ENCODE results near the gene ZMYND10. TPM values are rescaled to one million over a fixed set of nuclear protein-coding genes. Genes with fewer than 3 reads are reported as not detected.

The ZMYND10 gene
- total RNA-seq, 2 experiments from 2014 or later, result 1.0 to 1.3 TPM

DNA sequence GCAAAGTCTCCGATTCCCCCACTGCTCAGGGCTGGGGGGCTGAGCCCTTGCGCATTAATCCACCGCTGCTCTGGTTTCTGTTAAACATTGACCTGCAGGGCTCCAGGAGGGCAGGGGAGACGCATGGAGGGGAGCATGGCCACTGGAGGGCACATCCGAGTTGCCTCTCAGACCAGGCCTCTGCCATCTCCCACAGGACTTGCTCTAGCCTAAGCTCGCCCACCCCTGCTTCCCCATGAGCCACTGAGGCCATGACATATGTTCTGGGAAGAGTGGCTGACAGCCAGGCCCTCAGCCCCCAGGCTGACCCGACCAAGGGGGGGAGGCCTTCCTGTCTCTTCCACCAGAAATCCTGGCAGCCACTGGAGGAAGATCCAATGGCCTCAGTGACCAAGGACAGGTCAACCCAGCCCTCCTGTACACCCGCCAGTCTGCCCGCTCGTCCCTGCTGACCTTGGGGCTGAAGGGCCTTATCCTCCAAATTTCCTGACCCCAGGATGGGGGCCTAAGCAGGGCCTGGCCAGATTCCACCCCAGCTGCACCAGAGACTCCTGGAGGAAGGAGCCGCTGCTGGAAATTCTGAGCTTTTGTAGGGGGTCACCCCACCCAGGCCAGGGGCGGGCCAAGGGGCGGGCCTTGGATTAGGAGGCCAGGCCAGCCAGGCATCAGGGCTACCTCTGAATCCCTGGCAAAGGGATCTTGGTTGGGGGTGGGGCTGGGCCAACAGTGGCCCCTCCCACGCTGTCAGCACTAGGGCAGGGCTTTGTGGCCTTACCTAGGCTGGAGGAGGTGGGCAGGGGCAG is 42.3 kb downstream of the ZMYND10 start, which contains the start of gene HYAL1:
Gene HYAL1, minus strand, starts transcription at position 562 of the 803 bp plus-strand sequence. CDS start 618 bp downstream, outside the sequence.
- ATAC-seq (no peak), DNase-seq (no peak)
- POLR2A ChIA-PET, result no interaction called here
- Mint-ChIP-seq H3K27ac (no peak within 1 kb of the TSS), H3K9me3 (ENCODE audit: low read depth) (no peaks in the 10 kb centered on the region), H3K36me3 (ENCODE audit: low read depth) (no peaks in the 10 kb centered on the region), H3K27me3 (no peaks in the 10 kb centered on the region), H3K4me3 (no peak within 1 kb of the TSS), H3K4me1 (peaks cover 15% of the 10 kb centered on the region)
- CTCF ChIA-PET, result interaction anchor here (0.9 kb wide), 1 partner anchor 11 kb away, joined by 4 read pairs; no protein-coding TSS in a partner anchor
- intact Hi-C loops (cut with DNase I, micrococcal nuclease), result no loop called here

DNA sequence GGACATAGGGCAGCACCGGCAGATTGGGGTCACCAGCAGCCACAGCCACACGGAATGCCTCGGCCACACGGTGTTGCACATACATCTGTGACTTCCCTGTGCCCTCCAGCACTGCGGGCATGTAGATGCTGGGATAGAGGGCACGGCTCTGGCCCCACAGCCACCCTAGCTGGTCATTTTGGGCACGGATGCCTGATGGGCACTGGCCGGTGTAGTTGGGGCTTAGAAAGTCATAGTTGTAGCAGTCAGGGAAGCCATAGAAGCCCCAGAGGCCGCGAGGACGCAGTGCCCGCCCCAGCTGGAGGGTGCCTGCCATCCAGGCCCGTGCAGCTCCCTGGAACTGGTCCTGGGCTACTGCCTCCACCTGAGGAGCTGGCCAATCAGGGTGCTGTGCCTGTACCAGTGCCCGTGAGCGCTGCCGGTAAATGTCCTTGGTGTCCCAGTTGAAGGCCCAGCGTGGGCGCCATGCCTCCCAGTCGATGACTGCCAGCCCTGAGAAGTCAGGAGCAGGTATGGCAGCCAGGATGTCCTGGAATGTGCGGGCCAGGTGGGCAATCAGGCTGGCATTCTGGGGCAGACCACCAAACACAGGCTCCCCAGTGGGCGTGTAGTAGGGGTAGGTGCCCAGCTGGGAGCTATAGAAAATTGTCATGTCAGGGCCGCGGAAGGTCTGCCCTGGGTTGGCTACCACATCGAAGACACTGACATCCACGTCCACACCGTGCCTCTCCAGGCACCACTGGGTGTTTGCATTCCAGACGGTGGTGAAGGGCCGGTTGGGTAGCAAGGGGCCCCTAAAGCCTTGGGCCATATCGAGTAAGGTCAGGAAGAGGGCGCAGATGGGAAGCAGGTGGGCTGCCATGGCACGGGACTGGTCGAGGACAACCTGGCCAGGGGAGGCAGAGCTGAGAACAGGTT is 43.2 kb downstream of the ZMYND10 start:
- no peaks in the 10 kb centered on the region for H3K36me3 Mint-ChIP-seq (ENCODE audit: low read depth)
- H3K9me3 Mint-ChIP-seq (ENCODE audit: low read depth), result no peaks in the 10 kb centered on the region
- intact Hi-C loops (cut with DNase I, micrococcal nuclease), result no loop called here
- no peaks in the 10 kb centered on the region for H3K27me3 Mint-ChIP-seq
- ChIA-PET CTCF (interaction anchor here (0.9 kb wide), 1 partner anchor 12 kb away, joined by 4 read pairs; no protein-coding TSS in a partner anchor), POLR2A (no interaction called here)
- no peak for DNase-seq
- ATAC-seq, result no peak
- no peak overlapping the region for H3K27ac Mint-ChIP-seq
- peaks cover 19% of the 10 kb centered on the region for H3K4me1 Mint-ChIP-seq
- no peak overlapping the region for H3K4me3 Mint-ChIP-seq

DNA sequence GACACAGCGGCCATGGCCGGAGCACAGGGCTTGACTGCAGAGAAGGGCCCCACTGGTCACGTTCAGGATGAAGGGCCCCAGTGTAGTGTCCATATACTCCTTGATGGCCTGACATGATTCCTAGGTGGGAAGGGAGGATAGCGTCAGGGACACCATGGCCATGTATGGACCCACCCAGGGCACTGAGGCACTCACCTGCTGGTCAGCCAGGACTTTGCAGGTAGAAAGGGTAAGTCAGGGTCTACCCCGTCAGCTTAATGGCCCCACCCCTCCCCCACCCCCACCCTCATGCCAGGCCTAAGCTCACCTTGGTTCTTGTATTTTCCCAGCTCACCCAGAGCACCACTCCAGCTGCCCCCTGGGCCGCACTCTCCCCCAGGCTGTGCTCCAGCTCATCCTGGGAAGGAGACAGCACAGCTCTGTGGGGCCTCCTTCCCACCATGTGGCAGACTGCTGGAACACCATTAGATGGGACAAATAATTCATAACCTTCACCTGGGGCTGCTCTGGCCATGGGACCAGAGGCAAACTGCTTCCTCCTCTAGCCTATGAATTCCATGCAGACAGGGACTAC is 44.8 kb downstream of the ZMYND10 start:
- Mint-ChIP-seq H3K36me3 (ENCODE audit: low read depth) (no peaks in the 10 kb centered on the region), H3K9me3 (ENCODE audit: low read depth) (no peaks in the 10 kb centered on the region), H3K4me1 (peaks cover 19% of the 10 kb centered on the region), H3K27ac (peak overlapping the region; percentile 90), H3K27me3 (no peaks in the 10 kb centered on the region), H3K4me3 (peak overlapping the region; percentile 97)
- ATAC-seq, result no peak
- intact Hi-C loops (cut with DNase I, micrococcal nuclease), result no loop called here
- no peak for DNase-seq
- POLR2A ChIA-PET, result no interaction called here
- CTCF ChIA-PET, result interaction anchor here (0.6 to 1.8 kb wide), 3 partner anchors 8 to 54 kb away, joined by 4 to 15 read pairs (median 4); partner anchors contain the start of gene IFRD2

- POLR2A ChIA-PET, result interaction anchor here (0.5 to 1.6 kb wide), 11 partner anchors 21 to 939 kb away, joined by 3 to 10 read pairs (median 3); partner anchors contain the start of genes CACNA2D2, GNAI2, HYAL2 and NPRL2
- peak; percentile 40 for DNase-seq
- CTCF ChIA-PET, result interaction anchor here (0.5 to 1.9 kb wide), 13 partner anchors 8 to 342 kb away, joined by 3 to 16 read pairs (median 4); partner anchors contain the start of genes IFRD2 and TUSC2
- Mint-ChIP-seq H3K4me1 (peaks cover 19% of the 10 kb centered on the region), H3K27ac (peak overlapping the region; percentile 90), H3K27me3 (no peaks in the 10 kb centered on the region), H3K4me3 (peak overlapping the region; percentile 97), H3K9me3 (ENCODE audit: low read depth) (no peaks in the 10 kb centered on the region), H3K36me3 (ENCODE audit: low read depth) (no peaks in the 10 kb centered on the region)
- ATAC-seq, result peak; percentile 14
- intact Hi-C loops (cut with DNase I, micrococcal nuclease), result loop anchor here (1.0 to 10.0 kb wide), 19 partner anchors 21 to 1757 kb away; partner anchors contain the start of genes TMEM115 (in 2 of the 2), CYB561D2 (in 1 of the 2), DUSP7 (in 1 of the 2) and GMPPB (in 1 of the 2)
Measured at GRCh38 chr3:50299929-50300680, 45.4 kb downstream of the ZMYND10 start.

- H3K4me3 Mint-ChIP-seq, result peak overlapping the region; percentile 97
- H3K9me3 Mint-ChIP-seq (ENCODE audit: low read depth), result no peaks in the 10 kb centered on the region
- no peaks in the 10 kb centered on the region for H3K36me3 Mint-ChIP-seq (ENCODE audit: low read depth)
- DNase-seq (no peak), ATAC-seq (no peak)
- intact Hi-C loops (cut with DNase I, micrococcal nuclease), result loop anchor here (1.0 to 10.0 kb wide), 19 partner anchors 22 to 1757 kb away; partner anchors contain the start of genes TMEM115 (in 2 of the 2), CYB561D2 (in 1 of the 2), DUSP7 (in 1 of the 2) and GMPPB (in 1 of the 2)
- CTCF ChIA-PET, result interaction anchor here (0.5 to 1.9 kb wide), 15 partner anchors 20 to 342 kb away, joined by 3 to 16 read pairs (median 4); partner anchors contain the start of genes GNAI2 and TUSC2
- POLR2A ChIA-PET, result interaction anchor here (0.5 to 1.6 kb wide), 11 partner anchors 20 to 939 kb away, joined by 3 to 10 read pairs (median 3); partner anchors contain the start of genes CACNA2D2, GNAI2, HYAL2 and NPRL2
- H3K4me1 Mint-ChIP-seq, result peaks cover 15% of the 10 kb centered on the region
- H3K27me3 Mint-ChIP-seq, result no peaks in the 10 kb centered on the region
- peak overlapping the region; percentile 90 for H3K27ac Mint-ChIP-seq
Measured at GRCh38 chr3:50299638-50299928, 45.9 kb downstream of the ZMYND10 start.

- peaks cover 13% of the 10 kb centered on the region for H3K4me1 Mint-ChIP-seq
- no peaks in the 10 kb centered on the region for H3K27me3 Mint-ChIP-seq
- POLR2A ChIA-PET, result interaction anchor here (0.6 to 1.6 kb wide), 11 partner anchors 20 to 559 kb away, joined by 3 to 11 read pairs (median 3); partner anchors contain the start of genes GNAI2, HYAL2, NPRL2 and RASSF1
- peak within 1 kb of the TSS; percentile 96 for H3K27ac Mint-ChIP-seq
- no peaks in the 10 kb centered on the region for H3K36me3 Mint-ChIP-seq (ENCODE audit: low read depth)
- ATAC-seq (peak; percentile 89), DNase-seq (peak; percentile 100)
- CTCF ChIA-PET, result interaction anchor here (0.5 to 1.9 kb wide), 18 partner anchors 20 to 341 kb away, joined by 3 to 16 read pairs (median 3); partner anchors contain the start of genes CYB561D2, GNAI2, NPRL2 and RASSF1
- H3K9me3 Mint-ChIP-seq (ENCODE audit: low read depth), result no peaks in the 10 kb centered on the region
- intact Hi-C loops (cut with DNase I, micrococcal nuclease), result loop anchor here (1.0 to 10.0 kb wide), 19 partner anchors 22 to 1758 kb away; partner anchors contain the start of genes TMEM115 (in 2 of the 2), CYB561D2 (in 1 of the 2), DUSP7 (in 1 of the 2) and GMPPB (in 1 of the 2)
- H3K4me3 Mint-ChIP-seq, result peak within 1 kb of the TSS; percentile 97
Measured at GRCh38 chr3:50298836-50299637, 46.5 kb downstream of the ZMYND10 start, which contains the start of the genes HYAL3 and NAA80. Gene HYAL3 (minus strand): TSS chr3:50299405. CDS start chr3:50295602, 3,803 bp downstream. Gene NAA80 (minus strand): TSS chr3:50299405. CDS start chr3:50297463, 1,942 bp downstream.

DNA sequence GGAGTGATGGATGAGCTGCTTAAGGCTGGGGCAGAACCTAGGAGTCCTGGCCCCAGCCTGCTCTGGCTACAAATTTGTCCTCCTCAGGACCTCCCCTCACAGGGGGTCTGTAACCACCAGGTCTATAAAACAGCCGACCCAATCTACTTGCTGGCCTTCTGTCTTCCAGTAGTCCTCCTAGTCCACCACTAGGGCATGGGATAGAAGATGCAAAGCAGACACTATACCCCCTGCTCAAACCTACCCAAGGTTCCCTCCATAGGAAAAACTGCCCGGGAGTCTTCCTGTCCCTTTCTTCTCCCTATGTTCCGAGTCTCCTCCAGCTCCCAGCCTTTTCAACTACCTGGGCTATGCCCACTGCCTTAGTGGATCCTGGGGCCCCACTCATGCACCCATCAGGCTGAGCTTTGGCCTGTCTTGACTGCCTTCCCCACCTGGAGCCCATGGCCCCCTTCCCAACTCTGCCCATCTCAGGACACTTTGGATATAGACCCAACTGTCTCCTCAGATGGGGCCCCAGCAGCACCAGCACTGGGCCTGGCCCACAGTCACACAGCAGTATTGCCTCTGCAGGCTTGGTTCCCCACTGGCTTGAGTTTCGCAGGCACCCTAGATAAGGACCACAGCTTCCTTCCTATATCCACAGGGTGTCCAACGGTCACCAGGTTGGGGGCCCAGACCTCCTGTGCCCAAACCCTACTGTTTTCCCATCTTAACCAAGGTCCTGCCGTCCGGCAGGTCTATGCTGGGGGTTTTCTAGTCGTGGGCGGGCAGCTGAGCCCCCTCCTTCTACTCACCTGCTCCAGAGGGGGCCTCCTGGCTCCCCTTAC is 47.4 kb downstream of the ZMYND10 start:
- CTCF ChIA-PET, result interaction anchor here (0.6 to 1.9 kb wide), 7 partner anchors 26 to 156 kb away, joined by 3 to 16 read pairs (median 4); partner anchors contain the start of genes CYB561D2, GNAI2, NPRL2 and RASSF1
- H3K27ac Mint-ChIP-seq, result peak overlapping the region; percentile 70
- H3K27me3 Mint-ChIP-seq, result no peaks in the 10 kb centered on the region
- peak overlapping the region; percentile 97 for H3K4me3 Mint-ChIP-seq
- POLR2A ChIA-PET, result interaction anchor here (0.6 to 1.6 kb wide), 2 partner anchors 38 to 70 kb away, joined by 10 to 11 read pairs; no protein-coding TSS in a partner anchor
- DNase-seq, result no peak
- H3K36me3 Mint-ChIP-seq (ENCODE audit: low read depth), result no peaks in the 10 kb centered on the region
- ATAC-seq, result no peak
- H3K9me3 Mint-ChIP-seq (ENCODE audit: low read depth), result no peaks in the 10 kb centered on the region
- intact Hi-C loops (cut with DNase I, micrococcal nuclease), result loop anchor here (2.0 to 10.0 kb wide), 9 partner anchors 51 to 1759 kb away; partner anchors contain the start of genes DUSP7 (in 1 of the 2), GMPPB (in 1 of the 2), MANF (in 1 of the 2) and MAPKAPK3 (in 1 of the 2)
- H3K4me1 Mint-ChIP-seq, result peaks cover 13% of the 10 kb centered on the region

GRCh38 chr3:50297384-50297775 is 48.2 kb downstream of the ZMYND10 start:
- ChIA-PET POLR2A (interaction anchor here (0.7 to 0.8 kb wide), 2 partner anchors 40 to 272 kb away, joined by 3 read pairs; partner anchors contain the start of gene HEMK1), CTCF (interaction anchor here (0.7 to 0.9 kb wide), 3 partner anchors 18 to 391 kb away, joined by 3 read pairs; no protein-coding TSS in a partner anchor)
- H3K27me3 Mint-ChIP-seq, result no peaks in the 10 kb centered on the region
- no peak for ATAC-seq
- no peak for DNase-seq
- H3K27ac Mint-ChIP-seq, result no peak overlapping the region
- H3K4me1 Mint-ChIP-seq, result peaks cover 20% of the 10 kb centered on the region
- no peak overlapping the region for H3K4me3 Mint-ChIP-seq
- no peaks in the 10 kb centered on the region for H3K9me3 Mint-ChIP-seq (ENCODE audit: low read depth)
- intact Hi-C loops (cut with DNase I, micrococcal nuclease), result loop anchor here (5.0 to 10.0 kb wide), 2 partner anchors 573 to 1645 kb away; partner anchors contain the start of genes GMPPB (in 1 of the 2), PARP3 (in 1 of the 2) and RRP9 (in 1 of the 2)
- H3K36me3 Mint-ChIP-seq (ENCODE audit: low read depth), result peaks cover 3% of the 10 kb centered on the region
